ENCODE data around the gene RPL37.

- TF ChIP-seq HSF4 (CRISPR knock-in tag; IDR thresholded peaks at IDR 0.05; ENCODE audit: borderline replicate concordance) (no peak), EZH2 (IDR thresholded peaks at IDR 0.05; ENCODE audit: borderline replicate concordance, low read depth, low read length) (no peak), HDGF (IDR thresholded peaks at IDR 0.05) (no peak), ZNF740 (CRISPR knock-in tag; IDR thresholded peaks at IDR 0.05) (no peak), ZNF740 (tag; IDR thresholded peaks at IDR 0.05) (no peak), ZNF316 (IDR thresholded peaks at IDR 0.05) (no peak), RB1 (IDR thresholded peaks at IDR 0.05; ENCODE audit: low read depth) (no peak), MAFF (IDR thresholded peaks at IDR 0.05; ENCODE audit: low read length) (no peak)
- TF ChIP-seq, protein P1, sequence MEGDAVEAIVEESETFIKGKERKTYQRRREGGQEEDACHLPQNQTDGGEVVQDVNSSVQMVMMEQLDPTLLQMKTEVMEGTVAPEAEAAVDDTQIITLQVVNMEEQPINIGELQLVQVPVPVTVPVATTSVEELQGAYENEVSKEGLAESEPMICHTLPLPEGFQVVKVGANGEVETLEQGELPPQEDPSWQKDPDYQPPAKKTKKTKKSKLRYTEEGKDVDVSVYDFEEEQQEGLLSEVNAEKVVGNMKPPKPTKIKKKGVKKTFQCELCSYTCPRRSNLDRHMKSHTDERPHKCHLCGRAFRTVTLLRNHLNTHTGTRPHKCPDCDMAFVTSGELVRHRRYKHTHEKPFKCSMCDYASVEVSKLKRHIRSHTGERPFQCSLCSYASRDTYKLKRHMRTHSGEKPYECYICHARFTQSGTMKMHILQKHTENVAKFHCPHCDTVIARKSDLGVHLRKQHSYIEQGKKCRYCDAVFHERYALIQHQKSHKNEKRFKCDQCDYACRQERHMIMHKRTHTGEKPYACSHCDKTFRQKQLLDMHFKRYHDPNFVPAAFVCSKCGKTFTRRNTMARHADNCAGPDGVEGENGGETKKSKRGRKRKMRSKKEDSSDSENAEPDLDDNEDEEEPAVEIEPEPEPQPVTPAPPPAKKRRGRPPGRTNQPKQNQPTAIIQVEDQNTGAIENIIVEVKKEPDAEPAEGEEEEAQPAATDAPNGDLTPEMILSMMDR (IDR thresholded peaks at IDR 0.05 in 2 of 3, conservative IDR thresholded peaks at IDR 0.05 in 1 of 3; ENCODE audit: insufficient read depth in 2 of 3, low read depth in 1 of 3, low read length in 3 of 3): no peak
Observed at GRCh38 chr5:40796487-40796889, 38.5 kb downstream of the RPL37 start.
